Activated T-helper 1 cell treated with Interleukin-2 at 50 U/mL for 16 hours (primary cell): ENCODE results near the gene TULP4.
A peak's percentile ranks its signal among the peaks of the same experiment; 100 is the strongest.
"Not testable (repeated sequence)": the region's sequence is repeated elsewhere in the genome, so short reads cannot be mapped to it uniquely, and the experiment has no call there.

Experiments
- DNase-seq: peaks from one replicate; pipeline ENCODE4 v3.0.0-alpha.2; 2020; ENCODE audit warnings: low read depth

The TULP4 gene

GRCh38 chr6:158531970-158532369, 219.7 kb downstream of the TULP4 start:
- no peak for DNase-seq

GRCh38 chr6:158536084-158536890, 224.0 kb downstream of the TULP4 start:
- peak; percentile 57 for DNase-seq

GRCh38 chr6:158536891-158537798, 224.9 kb downstream of the TULP4 start:
- DNase-seq: no peak

GRCh38 chr6:158538741-158539140, 226.5 kb downstream of the TULP4 start:
- DNase-seq: no peak

GRCh38 chr6:158539413-158539812, 227.1 kb downstream of the TULP4 start:
- no peak for DNase-seq

GRCh38 chr6:158539881-158540280, 227.6 kb downstream of the TULP4 start:
- DNase-seq: no peak

GRCh38 chr6:158543606-158544185, 231.4 kb downstream of the TULP4 start:
- DNase-seq: no peak

- DNase-seq: no peak
Measured at GRCh38 chr6:158544428-158544827, 232.2 kb downstream of the TULP4 start.

- no peak for DNase-seq
Measured at GRCh38 chr6:158545043-158545966, 233.0 kb downstream of the TULP4 start.

GRCh38 chr6:158548418-158549161, 236.3 kb downstream of the TULP4 start:
- DNase-seq: no peak

- DNase-seq: no peak
Measured at GRCh38 chr6:158552055-158552795, 240.0 kb downstream of the TULP4 start.

- DNase-seq: no peak
Measured at GRCh38 chr6:158552796-158553138, 240.5 kb downstream of the TULP4 start.

GRCh38 chr6:158554611-158555361, 242.5 kb downstream of the TULP4 start:
- no peak for DNase-seq

GRCh38 chr6:158556113-158556512, 243.8 kb downstream of the TULP4 start:
- DNase-seq: no peak

GRCh38 chr6:158557110-158557509, 244.8 kb downstream of the TULP4 start:
- DNase-seq: not testable (repeated sequence)

- no peak for DNase-seq
Measured at GRCh38 chr6:158557927-158558326, 245.7 kb downstream of the TULP4 start.

- no peak for DNase-seq
Measured at GRCh38 chr6:158558415-158559306, 246.4 kb downstream of the TULP4 start.

GRCh38 chr6:158559338-158559894, 247.2 kb downstream of the TULP4 start:
- no peak for DNase-seq
